Large intestine (tissue), 3 donors: Measurements from ENCODE around the gene ZDHHC14. TPM values are rescaled to one million over a fixed set of nuclear protein-coding genes. Genes with fewer than 3 reads are reported as not detected.

Source experiments
- DNase-seq, 2 donors: peaks; one replicate each; pipeline versions ENCODE4 v3.0.0 to v3.0.0-alpha.2; 2013
- H3K27ac ChIP-seq: one replicate; pipeline ENCODE4 v1.5.1; 2013; ENCODE audit warnings: low read length
- H3K27me3 ChIP-seq: 2 replicates; pipeline ENCODE4 v1.6.1; 2013; ENCODE audit warnings: low read length; ENCODE audit not compliant: control insufficient read depth, insufficient read depth
- H3K36me3 ChIP-seq: 2 replicates; pipeline ENCODE4 v1.6.1; 2013; ENCODE audit warnings: low read length; ENCODE audit not compliant: control insufficient read depth, insufficient read depth
- H3K4me1 ChIP-seq: one replicate; pipeline ENCODE4 v1.6.1; 2013; ENCODE audit warnings: low read length; ENCODE audit not compliant: control insufficient read depth, insufficient read depth
- H3K4me3 ChIP-seq: one replicate; pipeline ENCODE4 v1.5.1; 2013; ENCODE audit warnings: low read length
- H3K9me3 ChIP-seq: one replicate; pipeline ENCODE4 v1.6.1; 2013; ENCODE audit warnings: mild to moderate bottlenecking, low read depth, low read length, moderate library complexity; ENCODE audit not compliant: control insufficient read depth
- WGBS: methylation state at CpG from one replicate; pipeline ENCODE4 v1.1.5; 2013; ENCODE audit warnings: low lambda C conversion rate; ENCODE audit not compliant: insufficient coverage; 5-methylcytosine and 5-hydroxymethylcytosine counted together
- polyA plus RNA-seq: library from polyadenylated mRNA; unstranded; fragments of 120-200 nt; gene quantifications from one replicate; pipeline ENCODE4 v1.2.1, GENCODE V29; 2013

ZDHHC14 gene
- polyA plus RNA-seq, 1 donor = 26.5 TPM

DNA sequence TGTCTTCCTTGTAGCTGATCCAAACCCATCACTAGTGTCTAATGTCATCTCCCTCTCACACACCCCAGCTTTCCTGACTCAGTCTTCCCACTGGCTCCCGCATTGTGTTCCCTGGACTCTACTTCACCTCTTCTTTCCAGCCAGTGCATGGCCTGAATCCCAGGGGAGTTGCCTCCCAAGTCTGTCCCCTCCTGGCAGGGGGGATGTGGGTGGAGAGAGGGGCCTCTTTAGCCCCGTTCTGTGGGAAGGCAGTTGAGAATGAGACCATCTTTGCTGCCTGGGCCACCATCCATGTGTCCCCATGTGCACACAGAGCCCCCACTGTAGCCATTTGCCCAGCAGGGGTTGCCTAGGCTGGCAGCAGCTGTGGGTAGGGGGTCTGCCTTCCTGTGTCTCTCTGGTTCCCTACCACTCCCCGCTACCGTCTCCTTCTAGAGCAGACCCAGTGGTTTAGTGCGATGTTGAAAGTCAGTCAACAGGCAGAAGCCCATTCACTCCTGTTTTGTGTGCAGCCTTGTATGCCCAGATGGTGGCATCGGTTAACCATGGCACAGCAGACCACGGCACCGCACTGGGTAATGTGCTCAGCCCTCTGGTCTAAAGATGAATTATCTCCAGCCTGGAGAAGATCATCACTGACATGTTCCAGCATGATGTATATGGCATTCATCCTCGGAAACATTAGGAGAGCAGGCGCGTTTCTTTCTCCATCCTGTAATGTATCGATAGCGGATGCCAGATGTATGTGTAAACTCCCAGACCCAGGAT, 263.2 kb downstream of the ZDHHC14 start:
- Histone ChIP-seq H3K9me3 (no peaks in the 10 kb centered on the region), H3K36me3 (peaks cover 26% of the 10 kb centered on the region), H3K4me3 (no peak overlapping the region), H3K27me3 (no peaks in the 10 kb centered on the region), H3K4me1 (no peaks in the 10 kb centered on the region), H3K27ac (no peak overlapping the region)
- peak in 1 of 2 donors; percentile 11 for DNase-seq
- WGBS = no CpG with 5 or more reads among the region's 13 CpGs

DNA sequence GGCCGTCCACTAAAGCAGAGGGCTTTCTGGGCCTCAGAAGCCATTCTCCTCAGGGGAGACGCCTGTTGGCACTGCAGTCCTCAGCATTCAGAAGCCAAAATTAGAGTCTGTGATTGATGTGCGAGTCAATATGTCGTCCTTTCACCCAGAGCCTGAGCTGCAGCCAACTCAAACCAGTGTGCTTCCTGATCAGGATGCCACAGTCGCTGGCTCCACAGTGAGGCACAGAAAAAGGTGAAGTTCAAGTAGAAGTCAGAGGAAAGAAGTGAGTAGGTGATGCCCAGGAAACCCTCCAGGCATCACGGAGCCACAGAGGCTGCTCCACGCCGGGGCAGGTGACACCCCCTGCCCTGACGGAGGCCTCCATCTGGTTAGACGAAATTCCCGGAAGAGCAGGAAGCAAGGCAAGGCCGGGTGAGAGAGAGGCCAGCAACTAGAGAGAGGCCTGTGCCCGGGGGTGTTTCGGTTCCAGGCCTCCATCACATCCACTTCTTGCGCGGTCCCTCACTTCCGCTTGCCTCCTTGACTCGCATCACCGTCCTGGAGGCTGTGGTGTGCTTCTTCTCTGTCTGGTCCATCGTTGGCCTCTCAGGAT, 264.3 kb downstream of the ZDHHC14 start:
- Histone ChIP-seq H3K9me3 (no peaks in the 10 kb centered on the region), H3K4me3 (no peak overlapping the region), H3K4me1 (no peaks in the 10 kb centered on the region), H3K27ac (no peak overlapping the region), H3K36me3 (peaks cover 29% of the 10 kb centered on the region), H3K27me3 (no peaks in the 10 kb centered on the region)
- DNase-seq = no peak
- no CpG with 5 or more reads among the region's 20 CpGs for WGBS

- Histone ChIP-seq H3K36me3 (peaks cover 29% of the 10 kb centered on the region), H3K4me3 (no peak overlapping the region), H3K9me3 (no peaks in the 10 kb centered on the region), H3K27ac (no peak overlapping the region), H3K27me3 (no peaks in the 10 kb centered on the region), H3K4me1 (no peaks in the 10 kb centered on the region)
- WGBS = no CpG with 5 or more reads among the region's 13 CpGs
- DNase-seq = no peak
Observed at GRCh38 chr6:157646012-157646411, 265.0 kb downstream of the ZDHHC14 start.

DNA sequence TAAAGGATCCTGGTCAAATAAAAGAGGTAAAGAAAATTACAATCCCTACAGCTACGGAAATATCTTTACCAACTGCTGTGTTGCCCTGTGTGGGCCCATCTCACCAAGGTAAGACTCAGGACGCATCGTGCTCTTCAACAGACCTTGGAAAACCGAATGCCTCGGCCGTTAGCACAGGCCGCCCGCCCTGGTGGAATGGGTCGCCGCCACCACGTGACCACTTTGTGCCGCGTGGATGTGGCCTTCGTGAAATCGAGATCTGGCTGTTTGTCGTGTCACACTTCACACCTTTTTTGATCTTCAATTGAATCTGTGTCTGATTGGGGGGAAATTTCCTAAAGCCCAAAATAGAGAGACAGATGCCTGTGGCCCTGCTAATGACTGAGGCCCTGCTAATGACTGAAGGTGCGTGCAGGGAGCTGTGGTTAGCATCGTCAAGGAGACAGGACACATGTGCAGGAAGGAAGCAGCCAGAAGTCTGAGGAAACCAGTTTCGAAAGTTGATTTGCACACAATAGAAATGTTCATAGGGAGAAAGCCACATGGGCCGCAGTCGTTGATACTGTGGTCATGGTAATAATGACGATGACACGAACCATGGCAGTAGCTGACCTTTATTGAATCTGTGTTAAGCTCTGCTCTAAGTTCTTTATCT, 266.4 kb downstream of the ZDHHC14 start:
- 100% methylated on average over 2 of the region's 23 CpGs for WGBS
- H3K4me3 ChIP-seq = no peak overlapping the region
- peaks cover 30% of the 10 kb centered on the region for H3K36me3 ChIP-seq
- H3K9me3 ChIP-seq = no peaks in the 10 kb centered on the region
- no peaks in the 10 kb centered on the region for H3K27me3 ChIP-seq
- H3K27ac ChIP-seq = no peak overlapping the region
- H3K4me1 ChIP-seq = no peaks in the 10 kb centered on the region
- no peak for DNase-seq

- Histone ChIP-seq H3K36me3 (peaks cover 39% of the 10 kb centered on the region), H3K4me3 (no peak overlapping the region), H3K4me1 (no peaks in the 10 kb centered on the region), H3K27ac (no peak overlapping the region), H3K27me3 (no peaks in the 10 kb centered on the region), H3K9me3 (no peaks in the 10 kb centered on the region)
- WGBS = no CpG with 5 or more reads among the region's 5 CpGs
- DNase-seq = no peak
Observed at GRCh38 chr6:157648561-157648960, 267.6 kb downstream of the ZDHHC14 start.

- WGBS = no CpG with 5 or more reads among the region's 25 CpGs
- Histone ChIP-seq H3K9me3 (no peaks in the 10 kb centered on the region), H3K27ac (no peak overlapping the region), H3K4me1 (no peaks in the 10 kb centered on the region), H3K36me3 (peaks cover 48% of the 10 kb centered on the region), H3K27me3 (no peaks in the 10 kb centered on the region), H3K4me3 (no peak overlapping the region)
- DNase-seq = no peak
Observed at GRCh38 chr6:157649311-157650260, 268.6 kb downstream of the ZDHHC14 start.

- H3K36me3 ChIP-seq = peaks cover 53% of the 10 kb centered on the region
- H3K27me3 ChIP-seq = no peaks in the 10 kb centered on the region
- H3K4me1 ChIP-seq = no peaks in the 10 kb centered on the region
- peak; percentile 14 to 25 for DNase-seq
- no peak overlapping the region for H3K4me3 ChIP-seq
- H3K27ac ChIP-seq = no peak overlapping the region
- no peaks in the 10 kb centered on the region for H3K9me3 ChIP-seq
- no CpG with 5 or more reads among the region's 12 CpGs for WGBS
Observed at GRCh38 chr6:157650261-157650640, 269.3 kb downstream of the ZDHHC14 start.

DNA sequence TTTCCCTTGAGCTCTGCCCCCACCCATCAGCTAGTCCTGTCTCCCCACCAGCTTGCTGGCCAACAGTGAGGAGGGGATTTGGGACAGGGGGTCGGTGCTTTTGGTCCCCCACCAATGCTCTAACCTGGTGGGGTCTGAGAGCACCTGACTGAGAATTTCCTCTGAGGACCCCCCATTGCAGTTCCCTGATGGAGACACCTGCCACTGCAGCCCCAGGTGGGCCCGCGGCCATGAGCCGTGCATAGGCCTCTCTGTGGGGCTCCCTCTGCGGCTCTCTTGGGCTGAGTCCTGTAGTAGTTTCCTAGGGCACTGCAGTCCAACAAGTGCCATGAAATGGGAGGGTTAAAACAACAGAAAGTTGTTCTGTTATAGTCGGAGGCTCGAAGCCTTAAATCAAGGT, 269.8 kb downstream of the ZDHHC14 start:
- WGBS = no CpG with 5 or more reads among the region's 7 CpGs
- Histone ChIP-seq H3K4me1 (no peaks in the 10 kb centered on the region), H3K27me3 (no peaks in the 10 kb centered on the region), H3K4me3 (no peak overlapping the region), H3K9me3 (no peaks in the 10 kb centered on the region), H3K36me3 (peaks cover 51% of the 10 kb centered on the region), H3K27ac (no peak overlapping the region)
- DNase-seq = no peak

DNA sequence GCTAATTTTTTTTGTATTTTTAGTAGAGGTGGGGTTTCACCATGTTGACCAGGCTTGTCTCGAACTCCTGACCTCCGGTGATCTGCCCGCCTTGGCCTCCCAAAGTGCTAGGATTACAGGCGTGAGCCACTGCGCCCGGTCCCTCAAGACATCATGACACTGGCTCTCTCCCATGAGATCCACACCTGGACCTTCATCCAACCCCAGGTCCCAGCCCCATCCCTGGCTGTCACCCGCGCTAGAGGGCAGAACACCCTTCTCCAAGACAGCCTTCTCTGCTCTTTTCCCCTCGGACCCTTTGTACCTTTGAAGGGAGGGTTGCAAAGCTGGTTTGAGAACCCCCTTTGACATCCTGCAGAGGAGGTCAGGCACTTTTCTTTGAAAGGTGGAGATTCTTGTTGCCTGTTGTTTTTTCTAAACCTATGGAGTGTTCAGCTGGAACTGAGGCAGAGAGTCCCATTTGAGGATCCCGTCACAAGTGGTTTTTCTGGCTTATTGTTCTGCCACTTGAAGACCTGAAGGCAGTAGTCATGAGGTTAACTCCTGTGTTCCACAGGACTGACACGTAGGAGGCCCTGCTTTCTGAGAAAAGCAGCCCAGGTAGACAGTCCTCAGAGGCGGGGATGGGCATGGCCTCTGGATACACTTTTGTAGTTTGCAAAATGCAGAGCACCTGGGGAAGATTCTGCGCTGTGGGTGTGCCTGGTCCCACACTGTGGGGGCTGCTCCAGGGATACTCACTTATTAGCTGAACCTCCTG, 270.9 kb downstream of the ZDHHC14 start:
- no peaks in the 10 kb centered on the region for H3K27me3 ChIP-seq
- no peaks in the 10 kb centered on the region for H3K9me3 ChIP-seq
- H3K36me3 ChIP-seq = peaks cover 54% of the 10 kb centered on the region
- H3K4me1 ChIP-seq = no peaks in the 10 kb centered on the region
- no peak overlapping the region for H3K4me3 ChIP-seq
- H3K27ac ChIP-seq = no peak overlapping the region
- no peak for DNase-seq
- no CpG with 5 or more reads among the region's 13 CpGs for WGBS
